Left ventricle myocardium inferior (tissue), 1 donor: ENCODE measurements around the gene ERMP1. TPM values are rescaled to one million over a fixed set of nuclear protein-coding genes. Genes with fewer than 3 reads are reported as not detected.

Experiments
- DNase-seq: peaks from one replicate; pipeline ENCODE4 v3.0.0-alpha.2; 2020
- H3K27ac ChIP-seq: fragments of 200-600 bp; replicated peaks from 2 replicates; pipeline ENCODE4 v1.8.0; 2021
- H3K27me3 ChIP-seq: fragments of 200-600 bp; 2 replicates; pipeline ENCODE4 v1.8.0; 2021; ENCODE audit warnings: low read depth
- H3K36me3 ChIP-seq: fragments of 200-600 bp; 2 replicates; pipeline ENCODE4 v1.8.0; 2021
- H3K4me1 ChIP-seq: fragments of 200-600 bp; 2 replicates; pipeline ENCODE4 v1.8.0; 2021
- H3K4me3 ChIP-seq: fragments of 200-600 bp; 2 replicates; pipeline ENCODE4 v1.8.0; 2021; ENCODE audit warnings: mild to moderate bottlenecking, moderate library complexity
- H3K9me3 ChIP-seq: fragments of 200-600 bp; replicated peaks from 2 replicates; pipeline ENCODE4 v1.8.0; 2021
- intact Hi-C: fragments of 100-400 bp; cut with micrococcal nuclease; formaldehyde crosslinking; loops from one replicate; pipeline ENCODE4 v1.11.0; 2022
- total RNA-seq: library from RNA; stranded (reverse); fragmentation: NEBNext Ultra II Directional; extraction: Animal tissue kit (Norgen Biotek cat#: 25700); gene quantifications from one replicate; pipeline ENCODE4 v1.2.1, GENCODE V29; 2021
- TF ChIP-seq, protein P1 (sequence below): fragments of 200-600 bp; IDR thresholded peaks from 2 replicates; pipeline ENCODE4 v1.8.0; 2021; ENCODE audit warnings: antibody characterized with exemption, mild to moderate bottlenecking, borderline replicate concordance
- donor health status: DM: no; HTN: yes; CAD: no; lungs with severe emphysema.

Gene ERMP1
- total RNA-seq, 1 donor from 2014 or later: 23.9 TPM

DNA sequence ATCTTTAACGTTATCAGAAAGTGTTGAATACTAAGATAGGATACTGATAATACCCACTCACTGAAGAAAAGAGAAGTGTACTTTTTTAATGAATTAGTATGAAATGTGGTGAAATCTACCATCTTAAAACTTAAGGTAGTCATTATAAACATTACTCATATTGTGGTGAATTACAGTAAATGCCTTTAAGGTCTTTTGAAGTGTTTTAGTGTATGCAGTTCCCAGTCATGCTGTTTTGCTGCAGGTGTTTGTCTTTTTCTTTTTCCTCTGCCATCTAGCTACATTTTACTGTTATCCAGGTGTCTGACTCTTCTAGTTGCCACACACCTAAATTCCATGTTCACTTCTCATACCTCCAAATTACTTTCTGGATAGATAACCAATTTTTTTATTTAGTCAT lies 72.6 kb downstream of the ERMP1 start:
- TF ChIP-seq, protein P1, sequence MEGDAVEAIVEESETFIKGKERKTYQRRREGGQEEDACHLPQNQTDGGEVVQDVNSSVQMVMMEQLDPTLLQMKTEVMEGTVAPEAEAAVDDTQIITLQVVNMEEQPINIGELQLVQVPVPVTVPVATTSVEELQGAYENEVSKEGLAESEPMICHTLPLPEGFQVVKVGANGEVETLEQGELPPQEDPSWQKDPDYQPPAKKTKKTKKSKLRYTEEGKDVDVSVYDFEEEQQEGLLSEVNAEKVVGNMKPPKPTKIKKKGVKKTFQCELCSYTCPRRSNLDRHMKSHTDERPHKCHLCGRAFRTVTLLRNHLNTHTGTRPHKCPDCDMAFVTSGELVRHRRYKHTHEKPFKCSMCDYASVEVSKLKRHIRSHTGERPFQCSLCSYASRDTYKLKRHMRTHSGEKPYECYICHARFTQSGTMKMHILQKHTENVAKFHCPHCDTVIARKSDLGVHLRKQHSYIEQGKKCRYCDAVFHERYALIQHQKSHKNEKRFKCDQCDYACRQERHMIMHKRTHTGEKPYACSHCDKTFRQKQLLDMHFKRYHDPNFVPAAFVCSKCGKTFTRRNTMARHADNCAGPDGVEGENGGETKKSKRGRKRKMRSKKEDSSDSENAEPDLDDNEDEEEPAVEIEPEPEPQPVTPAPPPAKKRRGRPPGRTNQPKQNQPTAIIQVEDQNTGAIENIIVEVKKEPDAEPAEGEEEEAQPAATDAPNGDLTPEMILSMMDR: no peak

DNA sequence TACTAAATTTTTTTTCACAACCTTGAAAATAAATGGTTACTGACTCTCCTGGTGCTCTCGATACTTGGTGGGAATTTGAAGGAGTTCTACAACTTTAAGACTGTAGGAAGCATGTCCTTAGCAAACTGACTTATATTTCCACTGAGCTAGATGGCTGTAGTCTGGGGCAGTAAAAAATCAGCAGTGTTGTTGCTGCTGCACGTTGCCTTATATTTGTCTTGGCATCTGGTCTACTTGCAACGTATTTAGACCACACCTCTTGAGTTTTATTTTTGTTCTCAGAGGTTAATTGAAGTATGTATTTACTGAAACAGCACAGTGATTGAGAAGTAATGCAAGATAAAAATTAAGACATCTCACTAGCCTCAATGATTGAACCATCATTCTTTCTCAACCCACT lies 76.3 kb downstream of the ERMP1 start:
- no peak for DNase-seq
- intact Hi-C loops: no loop called here
- Histone ChIP-seq H3K4me3 (no peak overlapping the region), H3K4me1 (no peaks in the 10 kb centered on the region), H3K36me3 (peaks cover 62% of the 10 kb centered on the region), H3K27me3 (no peaks in the 10 kb centered on the region), H3K27ac (no peak overlapping the region), H3K9me3 (no peaks in the 10 kb centered on the region)
- TF ChIP-seq, protein P1: no peak

More for the DNA sequence above, 72.6 kb downstream of the ERMP1 start:
- intact Hi-C loops: no loop called here
- Histone ChIP-seq H3K4me3 (no peak overlapping the region), H3K27me3 (no peaks in the 10 kb centered on the region), H3K4me1 (no peaks in the 10 kb centered on the region), H3K9me3 (no peaks in the 10 kb centered on the region), H3K36me3 (peaks cover 87% of the 10 kb centered on the region), H3K27ac (no peak overlapping the region)
- DNase-seq: no peak

DNA sequence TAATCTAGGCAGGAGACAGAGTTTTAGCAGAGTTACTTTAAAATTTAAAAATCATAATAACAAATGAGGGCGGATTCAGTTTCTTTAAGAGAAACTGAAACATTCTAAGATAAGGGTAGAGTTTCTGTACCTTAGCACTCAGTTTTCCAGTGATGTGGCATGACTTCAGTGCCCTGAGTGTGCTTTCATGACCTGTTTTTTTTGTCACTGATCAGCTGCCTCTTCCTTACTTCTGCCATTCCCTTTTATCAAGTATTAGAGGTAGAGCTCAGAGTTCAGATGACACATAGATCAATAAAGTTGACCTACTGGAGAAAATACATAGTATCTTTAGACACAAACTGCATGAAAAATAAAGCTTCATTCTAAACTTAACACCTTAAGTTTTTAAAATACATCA lies 82.3 kb downstream of the ERMP1 start:
- intact Hi-C loops: no loop called here
- no peaks in the 10 kb centered on the region for H3K9me3 ChIP-seq
- TF ChIP-seq, protein P1: no peak
- no peak for DNase-seq
- peaks cover 59% of the 10 kb centered on the region for H3K36me3 ChIP-seq
- no peak overlapping the region for H3K27ac ChIP-seq
- no peaks in the 10 kb centered on the region for H3K4me1 ChIP-seq
- no peak overlapping the region for H3K4me3 ChIP-seq
- H3K27me3 ChIP-seq: no peaks in the 10 kb centered on the region

DNA sequence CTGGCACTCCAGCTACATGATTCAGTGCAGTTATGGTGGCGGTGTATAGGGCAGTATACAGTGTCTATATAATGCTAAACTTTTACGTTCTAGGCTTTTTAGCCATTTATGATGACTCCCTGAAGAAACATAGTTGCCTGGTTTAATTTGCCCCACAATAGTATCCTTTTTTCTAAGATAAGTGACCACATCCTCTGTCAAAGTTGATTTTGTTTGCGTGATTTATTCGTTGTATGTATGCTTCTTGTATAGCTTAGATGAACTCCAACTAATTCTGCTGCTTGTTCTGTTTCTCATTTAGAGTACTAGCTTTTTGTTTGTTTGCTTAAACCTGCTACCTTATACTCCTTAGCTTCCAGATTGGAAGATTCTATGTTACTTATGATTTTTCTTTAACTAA lies 83.6 kb downstream of the ERMP1 start:
- Histone ChIP-seq H3K27me3 (no peaks in the 10 kb centered on the region), H3K9me3 (no peaks in the 10 kb centered on the region), H3K4me1 (no peaks in the 10 kb centered on the region), H3K36me3 (peaks cover 66% of the 10 kb centered on the region), H3K4me3 (no peak overlapping the region), H3K27ac (no peak overlapping the region)
- intact Hi-C loops: no loop called here
- DNase-seq: no peak
- TF ChIP-seq, protein P1: no peak

DNA sequence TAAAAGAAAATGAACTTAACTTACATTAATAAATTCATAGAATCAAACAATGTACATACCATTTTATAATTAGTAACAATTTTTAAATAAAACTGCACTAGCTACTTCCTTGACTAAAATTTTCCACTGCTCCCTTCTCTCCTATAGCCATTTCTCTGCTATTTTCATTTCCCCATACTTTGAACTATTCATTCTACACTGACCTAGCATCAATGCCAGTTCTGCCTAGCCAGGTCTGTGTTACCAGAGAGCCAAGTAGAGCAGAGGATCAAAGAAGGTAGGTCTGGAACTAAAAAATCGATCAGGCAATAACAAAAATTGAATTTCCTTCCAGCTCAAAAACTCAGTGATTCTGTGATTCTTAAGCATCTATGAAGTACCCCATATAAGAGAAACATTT lies 84.5 kb downstream of the ERMP1 start:
- peaks cover 70% of the 10 kb centered on the region for H3K36me3 ChIP-seq
- no peaks in the 10 kb centered on the region for H3K4me1 ChIP-seq
- TF ChIP-seq, protein P1: no peak
- no peaks in the 10 kb centered on the region for H3K9me3 ChIP-seq
- DNase-seq: no peak
- intact Hi-C loops: no loop called here
- H3K27me3 ChIP-seq: no peaks in the 10 kb centered on the region
- H3K27ac ChIP-seq: no peak overlapping the region
- no peak overlapping the region for H3K4me3 ChIP-seq

DNA sequence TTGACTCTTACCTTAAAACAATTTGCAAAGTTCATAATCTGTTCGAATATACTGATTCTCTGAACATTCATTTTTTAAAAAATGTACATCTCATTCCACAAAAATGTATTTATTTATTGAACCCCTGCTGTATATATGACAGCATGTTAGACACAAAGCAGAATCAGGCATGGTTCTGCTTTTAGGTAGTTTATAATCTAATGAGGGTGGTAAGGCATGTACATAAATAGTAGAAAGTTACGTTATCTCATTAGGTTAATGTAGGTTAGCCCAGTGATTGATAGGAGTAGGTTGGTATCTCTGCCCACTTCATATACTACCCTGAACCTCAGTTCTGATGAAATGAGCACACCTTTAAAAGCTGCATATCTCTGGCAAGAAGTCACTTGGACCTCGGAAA lies 89.8 kb downstream of the ERMP1 start:
- H3K27ac ChIP-seq: no peak overlapping the region
- H3K9me3 ChIP-seq: no peaks in the 10 kb centered on the region
- intact Hi-C loops: no loop called here
- H3K4me1 ChIP-seq: peaks cover 4% of the 10 kb centered on the region
- no peak for DNase-seq
- no peak overlapping the region for H3K4me3 ChIP-seq
- H3K27me3 ChIP-seq: no peaks in the 10 kb centered on the region
- TF ChIP-seq, protein P1: no peak
- H3K36me3 ChIP-seq: peaks cover 77% of the 10 kb centered on the region
